HG02623 (cell line): ENCODE data around the gene HERPUD1.

Experiments used
- ATAC-seq: cut with Tn5 transposase; IDR thresholded peaks from one replicate; pipeline ENCODE4 v1.9.1; 2021; ENCODE audit warnings: moderate library complexity; ENCODE audit not compliant: unreplicated experiment

The HERPUD1 gene

GRCh38 chr16:56910654-56911539, 21.0 kb upstream of the HERPUD1 start:
- ATAC-seq: no peak

GRCh38 chr16:56911771-56912571, 20.0 kb upstream of the HERPUD1 start:
- ATAC-seq: peak; percentile 55

- ATAC-seq: no peak
Observed at GRCh38 chr16:56912746-56913708, 18.9 kb upstream of the HERPUD1 start.

- no peak for ATAC-seq
Observed at GRCh38 chr16:56914896-56915295, 17.0 kb upstream of the HERPUD1 start.

- no peak for ATAC-seq
Observed at GRCh38 chr16:56915336-56916119, 16.4 kb upstream of the HERPUD1 start.

GRCh38 chr16:56916571-56917403, 15.2 kb upstream of the HERPUD1 start:
- peak; percentile 77 for ATAC-seq

GRCh38 chr16:56918467-56919012, 13.4 kb upstream of the HERPUD1 start:
- no peak for ATAC-seq

GRCh38 chr16:56919099-56919800, 12.7 kb upstream of the HERPUD1 start:
- ATAC-seq: no peak

GRCh38 chr16:56921571-56921970, 10.4 kb upstream of the HERPUD1 start:
- ATAC-seq: no peak

- ATAC-seq: no peak
Observed at GRCh38 chr16:56923481-56924091, 8.4 kb upstream of the HERPUD1 start.

GRCh38 chr16:56927471-56927870, 4.5 kb upstream of the HERPUD1 start:
- ATAC-seq: no peak

- no peak for ATAC-seq
Observed at GRCh38 chr16:56929639-56930038, 2.3 kb upstream of the HERPUD1 start.

GRCh38 chr16:56930486-56931270, 1.3 kb upstream of the HERPUD1 start:
- no peak for ATAC-seq

- peak; percentile 32 for ATAC-seq
Observed at GRCh38 chr16:56931271-56931891, 561 bp upstream of the HERPUD1 start.

GRCh38 chr16:56932721-56933619, 1.0 kb downstream of the HERPUD1 start:
- no peak for ATAC-seq
